ENCODE results near the gene CARD14.

The CARD14 gene

DNA sequence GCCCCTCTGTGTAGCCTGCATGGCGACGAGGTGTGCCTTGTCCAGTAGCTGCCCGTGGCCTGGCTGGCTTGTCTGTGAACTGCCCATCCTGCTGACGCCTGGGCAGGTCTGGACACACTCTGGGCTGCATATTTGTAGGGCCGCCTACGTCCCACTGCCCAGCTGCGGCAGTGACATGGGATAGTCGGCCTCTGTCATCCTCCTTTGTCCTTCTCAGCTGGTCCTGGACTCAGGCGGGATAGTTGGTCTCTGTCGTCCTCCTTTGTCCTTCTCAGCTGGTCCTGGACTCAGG is 14.5 kb downstream of the CARD14 start:
- no peak for DNase-seq (ENCODE audit: low read depth)
- H3K4me3 ChIP-seq (ENCODE audit: low read length) = no peak overlapping the region
- TF ChIP-seq, protein P1, sequence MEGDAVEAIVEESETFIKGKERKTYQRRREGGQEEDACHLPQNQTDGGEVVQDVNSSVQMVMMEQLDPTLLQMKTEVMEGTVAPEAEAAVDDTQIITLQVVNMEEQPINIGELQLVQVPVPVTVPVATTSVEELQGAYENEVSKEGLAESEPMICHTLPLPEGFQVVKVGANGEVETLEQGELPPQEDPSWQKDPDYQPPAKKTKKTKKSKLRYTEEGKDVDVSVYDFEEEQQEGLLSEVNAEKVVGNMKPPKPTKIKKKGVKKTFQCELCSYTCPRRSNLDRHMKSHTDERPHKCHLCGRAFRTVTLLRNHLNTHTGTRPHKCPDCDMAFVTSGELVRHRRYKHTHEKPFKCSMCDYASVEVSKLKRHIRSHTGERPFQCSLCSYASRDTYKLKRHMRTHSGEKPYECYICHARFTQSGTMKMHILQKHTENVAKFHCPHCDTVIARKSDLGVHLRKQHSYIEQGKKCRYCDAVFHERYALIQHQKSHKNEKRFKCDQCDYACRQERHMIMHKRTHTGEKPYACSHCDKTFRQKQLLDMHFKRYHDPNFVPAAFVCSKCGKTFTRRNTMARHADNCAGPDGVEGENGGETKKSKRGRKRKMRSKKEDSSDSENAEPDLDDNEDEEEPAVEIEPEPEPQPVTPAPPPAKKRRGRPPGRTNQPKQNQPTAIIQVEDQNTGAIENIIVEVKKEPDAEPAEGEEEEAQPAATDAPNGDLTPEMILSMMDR (conservative IDR thresholded peaks at IDR 0.05; ENCODE audit: low read length) = no peak

DNA sequence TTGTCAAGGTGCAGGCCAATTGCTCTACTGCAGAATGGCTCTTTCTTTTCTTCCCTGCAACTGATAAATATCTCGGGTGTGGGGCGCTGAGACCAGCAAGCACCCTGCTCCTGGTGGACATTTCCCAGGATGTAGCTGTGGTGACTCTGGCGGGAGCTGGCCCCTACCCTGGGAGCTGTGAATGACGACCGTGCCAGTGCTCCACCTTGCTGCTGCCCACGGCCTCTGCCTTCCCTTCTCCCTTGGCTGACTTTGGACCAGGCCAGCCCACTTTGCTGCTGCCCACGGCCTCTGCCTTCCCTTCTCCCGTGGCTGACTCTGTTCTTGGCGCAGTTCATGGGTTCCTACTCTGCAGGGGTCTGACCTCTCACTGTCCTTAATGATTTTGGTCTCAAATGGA is 16.1 kb downstream of the CARD14 start:
- TF ChIP-seq, protein P1 (conservative IDR thresholded peaks at IDR 0.05; ENCODE audit: low read length) = no peak
- no peak for DNase-seq (ENCODE audit: low read depth)
- no peak overlapping the region for H3K4me3 ChIP-seq (ENCODE audit: low read length)

DNA sequence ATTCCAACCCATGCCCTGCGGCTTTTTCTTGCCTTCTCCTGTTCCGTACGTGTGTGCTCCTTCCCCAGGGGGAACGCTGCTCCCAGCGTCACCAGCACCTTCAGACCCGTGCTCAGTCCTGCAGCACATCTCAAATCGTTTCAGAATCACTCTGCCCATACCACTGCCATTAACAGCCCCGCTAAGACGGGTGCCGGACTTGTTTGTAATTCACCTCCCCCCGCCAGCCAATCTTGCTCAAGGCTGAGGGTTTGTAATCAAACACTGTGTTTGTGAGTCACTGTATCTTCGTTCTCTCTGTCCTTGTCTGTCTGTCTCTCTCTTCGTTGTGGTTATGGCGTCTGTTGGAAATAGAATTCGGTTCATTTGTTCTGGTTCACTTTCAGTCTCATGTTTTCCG is 17.3 kb downstream of the CARD14 start:
- TF ChIP-seq, protein P1 (conservative IDR thresholded peaks at IDR 0.05; ENCODE audit: low read length) = no peak
- peak; percentile 39 for DNase-seq (ENCODE audit: low read depth)
- H3K4me3 ChIP-seq (ENCODE audit: low read length) = peak overlapping the region; percentile 40

DNA sequence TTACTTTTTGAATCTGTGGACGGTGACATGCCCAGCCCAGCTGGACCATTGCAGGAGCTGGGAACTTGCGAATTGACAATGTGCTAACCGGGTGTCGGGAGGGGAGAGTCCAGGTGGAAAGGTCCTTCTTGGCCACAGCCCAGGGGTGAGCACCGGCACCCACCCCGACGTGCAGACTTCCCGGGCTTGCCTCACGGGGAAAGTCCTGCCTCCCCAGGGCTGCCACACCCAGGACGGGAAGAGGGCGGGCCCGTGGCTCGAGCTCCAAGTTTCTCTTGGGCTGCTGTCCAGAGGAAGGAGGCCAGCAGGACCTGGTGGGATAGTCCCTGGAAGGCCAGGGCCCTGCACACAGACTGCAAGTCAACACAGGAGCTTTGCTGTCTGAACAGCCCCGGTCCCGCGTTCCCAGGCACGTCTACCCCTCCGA is 17.7 kb downstream of the CARD14 start:
- peak overlapping the region; percentile 40 for H3K4me3 ChIP-seq (ENCODE audit: low read length)
- peak; percentile 29 for DNase-seq (ENCODE audit: low read depth)
- TF ChIP-seq, protein P1 (conservative IDR thresholded peaks at IDR 0.05; ENCODE audit: low read length) = no peak

DNA sequence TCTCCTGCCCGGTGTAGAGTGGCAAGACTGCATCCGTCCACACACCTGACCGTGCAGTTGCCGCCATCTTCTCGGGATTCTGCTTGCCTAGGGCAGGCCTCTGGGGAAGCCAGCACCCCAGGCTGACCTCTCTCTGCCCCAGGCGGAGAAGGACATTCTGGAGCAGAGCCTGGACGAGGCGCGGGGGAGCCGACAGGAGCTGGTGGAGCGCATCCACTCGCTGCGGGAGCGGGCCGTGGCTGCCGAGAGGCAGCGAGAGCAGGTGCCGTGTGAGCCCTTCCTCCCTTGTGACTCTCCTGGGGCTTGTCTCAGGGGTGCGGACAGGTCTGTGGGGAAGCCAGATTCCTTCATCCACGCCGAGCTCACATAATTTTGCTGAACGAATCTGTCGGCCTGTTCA is 19.8 kb downstream of the CARD14 start:
- no peak for DNase-seq (ENCODE audit: low read depth)
- no peak overlapping the region for H3K4me3 ChIP-seq (ENCODE audit: low read length)
- TF ChIP-seq, protein P1 (conservative IDR thresholded peaks at IDR 0.05; ENCODE audit: low read length) = no peak

DNA sequence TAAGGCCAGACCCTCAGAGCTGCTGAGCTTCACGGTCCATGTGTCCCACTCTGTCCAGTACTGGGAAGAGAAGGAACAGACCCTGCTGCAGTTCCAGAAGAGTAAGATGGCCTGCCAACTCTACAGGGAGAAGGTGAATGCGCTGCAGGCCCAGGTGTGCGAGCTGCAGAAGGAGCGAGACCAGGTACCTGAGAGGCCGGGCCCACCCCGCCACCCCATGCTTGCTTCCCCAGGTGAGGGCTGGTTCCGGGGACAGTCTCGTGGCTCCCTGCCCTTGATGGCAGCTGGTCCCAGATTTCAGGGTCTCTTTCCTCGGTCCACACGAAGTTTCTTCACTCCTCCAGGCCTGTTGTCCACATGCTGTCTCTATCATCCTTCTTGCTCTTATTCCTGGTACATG is 20.9 kb downstream of the CARD14 start:
- H3K4me3 ChIP-seq (ENCODE audit: low read length) = no peak overlapping the region
- DNase-seq (ENCODE audit: low read depth) = no peak
- TF ChIP-seq, protein P1 (conservative IDR thresholded peaks at IDR 0.05; ENCODE audit: low read length) = no peak

DNA sequence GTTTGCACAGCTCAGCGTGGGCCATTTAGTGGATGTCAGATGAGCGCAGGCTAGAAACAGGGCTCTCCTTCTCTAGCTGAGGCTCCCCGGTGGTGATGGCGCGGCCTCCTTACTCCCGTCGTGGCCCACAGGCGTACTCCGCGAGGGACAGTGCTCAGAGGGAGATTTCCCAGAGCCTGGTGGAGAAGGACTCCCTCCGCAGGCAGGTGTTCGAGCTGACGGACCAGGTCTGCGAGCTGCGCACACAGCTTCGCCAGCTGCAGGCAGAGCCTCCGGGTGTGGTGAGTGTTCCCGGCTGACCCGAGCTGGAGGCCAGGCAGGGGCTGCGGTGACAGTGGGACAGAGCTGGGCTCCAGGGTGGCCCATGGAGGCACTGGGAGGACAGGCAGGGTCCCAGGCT is 21.4 kb downstream of the CARD14 start:
- H3K4me3 ChIP-seq (ENCODE audit: low read length) = no peak overlapping the region
- no peak for DNase-seq (ENCODE audit: low read depth)
- TF ChIP-seq, protein P1 (conservative IDR thresholded peaks at IDR 0.05; ENCODE audit: low read length) = no peak
